NCI-H2196 (cell line): ENCODE measurements around the gene ALPK3.
A peak's percentile ranks its signal among the peaks of the same experiment; 100 is the strongest.
"Not testable (repeated sequence)": the region's sequence is repeated elsewhere in the genome, so short reads cannot be mapped to it uniquely, and the experiment has no call there.

Experiments used
- DNase-seq: peaks from one replicate; lab custom pipeline; 2025; ENCODE audit not compliant: unreplicated experiment; lab: John Stamatoyannopoulos, UW

The ALPK3 gene

DNA sequence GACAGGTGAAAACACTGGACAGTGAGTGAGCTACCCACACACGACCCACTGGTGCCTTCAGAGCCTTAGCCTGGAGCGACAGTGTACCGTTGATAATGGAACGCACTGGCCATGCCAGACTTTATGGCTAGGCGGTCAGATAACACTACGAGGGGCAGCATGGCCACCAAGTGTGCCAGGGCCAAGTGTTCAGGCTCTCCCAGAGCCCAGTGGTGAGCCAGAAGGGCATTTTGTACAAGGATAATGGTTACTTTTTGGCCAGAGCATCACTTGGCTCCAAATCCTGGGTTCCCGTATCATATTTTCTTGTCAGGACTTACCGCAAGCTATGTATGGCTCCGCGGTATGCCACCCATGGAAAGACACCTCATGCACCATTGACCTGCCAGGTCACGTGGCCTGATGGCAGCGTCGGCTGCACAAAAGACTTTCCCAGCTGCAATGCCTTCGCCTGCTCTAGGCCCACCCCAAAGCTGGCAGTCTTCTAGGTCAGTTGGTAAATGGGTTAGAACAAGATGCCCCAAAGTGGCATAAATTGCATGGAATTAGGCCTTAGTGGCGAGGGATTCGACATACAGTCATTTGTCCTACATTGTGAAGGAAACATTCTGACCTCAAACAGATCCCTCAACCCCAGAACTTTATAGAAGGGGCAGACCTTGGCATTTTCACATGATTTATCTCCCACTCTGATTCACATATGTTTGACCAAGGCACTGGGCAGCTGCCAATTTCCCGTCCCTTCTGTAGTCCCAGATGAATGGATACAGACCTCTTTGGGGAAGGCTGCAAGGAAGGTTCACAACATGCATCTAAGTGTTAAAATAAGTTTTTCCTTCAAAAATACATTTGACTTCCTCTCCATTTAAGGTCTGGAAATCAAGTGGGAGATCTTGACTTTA, 55.1 kb downstream of the ALPK3 start:
- DNase-seq, result no peak

DNA sequence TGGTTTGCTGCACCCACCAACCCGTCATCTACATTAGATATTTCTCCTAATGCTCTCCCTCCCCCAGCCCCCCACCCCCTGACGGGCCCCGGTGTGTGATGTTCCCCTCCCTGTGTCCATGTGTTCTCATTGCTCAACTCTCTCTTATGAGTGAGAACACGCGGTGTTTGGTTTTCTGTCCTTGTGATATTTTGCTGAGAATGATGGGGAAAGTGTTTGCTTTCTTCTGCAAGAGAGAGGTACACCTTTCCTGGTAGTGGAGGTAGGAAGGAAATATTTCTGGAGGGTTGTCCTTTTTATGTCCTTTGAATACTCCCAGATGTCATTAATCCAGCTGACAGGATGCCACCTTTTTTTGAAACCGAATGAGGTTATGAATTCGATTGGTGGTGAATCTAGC, 56.8 kb downstream of the ALPK3 start:
- no peak for DNase-seq

DNA sequence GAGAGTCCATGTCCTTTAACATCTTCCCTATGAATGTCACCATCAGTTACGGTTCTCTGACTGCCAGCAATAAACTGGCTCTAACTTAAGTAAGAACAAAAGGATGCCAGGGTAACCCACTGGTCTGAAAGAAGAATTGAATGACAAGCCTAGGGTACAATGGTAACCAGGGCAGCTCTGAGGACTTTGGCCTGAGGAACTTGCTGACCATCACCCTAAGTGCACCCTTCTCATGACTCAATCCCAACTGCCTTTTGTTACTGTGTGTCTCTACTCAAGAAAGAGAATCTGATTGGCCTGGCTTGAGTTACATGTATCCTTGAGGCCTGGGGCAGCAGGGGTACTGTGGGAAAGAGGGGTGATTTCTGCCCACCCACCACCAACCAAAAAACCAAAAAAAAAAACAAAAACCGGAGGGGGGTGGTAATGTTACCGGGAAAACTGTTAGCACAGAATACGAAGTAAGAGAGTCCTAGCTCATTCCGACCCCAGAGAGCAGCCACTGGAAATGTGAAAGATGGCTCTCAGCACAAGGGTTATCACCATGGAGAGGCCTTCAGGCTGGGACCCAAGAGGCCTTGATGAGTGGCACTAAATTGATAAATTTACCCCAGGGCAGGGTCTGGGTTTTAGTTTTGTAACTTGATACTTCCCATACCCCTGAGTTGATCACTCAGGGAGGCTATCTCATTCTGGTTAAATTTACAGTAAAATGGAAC, 58.0 kb downstream of the ALPK3 start:
- DNase-seq, result no peak

DNA sequence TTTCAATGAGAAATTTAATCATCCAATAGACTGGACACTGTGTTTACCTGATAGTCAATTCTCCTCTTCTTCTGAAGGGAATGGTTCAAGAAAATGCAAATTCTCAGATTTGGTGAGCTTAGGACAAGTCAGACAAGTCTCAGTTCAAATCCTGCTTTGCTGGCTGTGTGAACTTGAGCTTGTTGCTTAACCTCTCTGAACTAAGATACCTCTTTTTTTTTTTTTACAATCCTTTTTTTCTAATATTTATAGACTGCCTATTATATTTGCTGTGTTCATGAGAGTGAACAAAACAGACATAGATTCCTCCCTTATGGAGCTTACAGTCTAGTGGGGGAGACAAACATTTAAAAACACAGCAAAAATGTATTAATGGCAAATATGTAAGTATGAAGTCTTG, 59.1 kb downstream of the ALPK3 start:
- DNase-seq, result no peak

DNA sequence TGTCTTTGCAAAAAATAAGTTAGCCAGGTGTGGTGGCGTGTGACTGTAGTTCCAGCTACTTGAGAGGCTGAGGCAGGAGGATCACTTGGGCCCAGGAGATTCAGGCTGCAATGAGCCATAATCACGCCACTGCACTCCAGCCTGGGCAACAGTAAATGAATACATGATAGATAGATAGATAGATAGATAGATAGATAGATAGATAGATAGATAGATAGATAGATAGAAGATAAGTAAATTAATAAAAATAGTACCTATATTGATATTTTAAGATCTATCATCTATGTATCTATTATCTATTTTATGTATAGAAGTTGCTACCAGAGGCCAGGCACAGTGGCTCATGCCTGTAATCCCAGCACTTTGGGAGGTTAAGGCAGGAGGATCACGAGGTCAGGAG, 60.5 kb downstream of the ALPK3 start:
- not testable (repeated sequence) for DNase-seq

DNA sequence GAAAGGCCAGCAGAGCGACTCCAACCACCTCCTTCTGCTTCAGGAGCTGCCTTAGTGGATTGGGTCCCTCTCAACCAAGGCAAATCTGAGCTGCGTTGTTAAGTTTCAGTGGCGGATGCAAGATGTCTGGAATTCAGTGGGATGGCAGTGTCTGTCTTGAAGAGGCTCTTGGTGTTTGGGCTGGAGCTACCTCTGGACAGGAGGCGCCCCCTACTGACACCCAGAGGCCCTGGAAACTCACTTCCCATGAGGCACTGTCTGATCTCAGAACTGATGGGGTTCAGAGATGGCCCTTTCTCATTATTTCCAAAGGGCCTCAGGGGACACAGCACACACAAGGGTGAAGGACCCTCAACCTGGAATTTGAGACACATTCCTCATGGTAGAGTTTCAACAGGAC, 61.3 kb downstream of the ALPK3 start:
- DNase-seq, result peak; percentile 16

DNA sequence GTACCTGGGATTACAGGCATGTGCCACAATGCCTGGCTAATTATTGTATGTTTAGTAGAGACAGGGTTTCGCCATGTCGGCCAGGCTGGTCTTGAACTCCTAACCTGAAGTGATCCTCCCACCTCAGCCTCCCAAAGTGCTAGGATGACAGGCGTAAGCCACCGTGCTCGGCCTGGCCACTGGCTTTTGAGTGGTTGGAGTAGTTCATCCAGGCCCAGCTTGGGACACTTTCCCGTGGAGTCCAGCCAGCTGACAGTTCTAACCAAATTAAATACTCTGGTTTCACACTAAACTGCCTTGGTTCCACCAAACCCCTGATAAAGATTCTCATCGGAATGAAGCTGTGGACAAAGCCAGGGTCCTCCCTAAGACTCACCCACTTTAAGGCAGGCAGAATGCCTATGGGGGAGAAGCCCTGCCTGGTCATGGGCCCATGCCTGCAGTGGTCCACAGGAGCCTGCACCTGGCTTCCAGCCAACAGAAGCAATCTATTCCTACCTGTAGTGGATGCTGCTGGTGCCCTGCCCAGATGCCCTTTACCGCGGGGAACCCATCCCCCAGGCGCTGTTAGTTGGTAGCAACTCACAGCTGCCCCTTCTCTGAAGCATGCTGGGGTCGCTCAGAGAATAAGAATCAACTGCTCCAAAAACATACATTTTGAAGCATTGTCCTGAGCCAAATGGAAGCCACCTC, 62.1 kb downstream of the ALPK3 start:
- DNase-seq, result no peak

DNA sequence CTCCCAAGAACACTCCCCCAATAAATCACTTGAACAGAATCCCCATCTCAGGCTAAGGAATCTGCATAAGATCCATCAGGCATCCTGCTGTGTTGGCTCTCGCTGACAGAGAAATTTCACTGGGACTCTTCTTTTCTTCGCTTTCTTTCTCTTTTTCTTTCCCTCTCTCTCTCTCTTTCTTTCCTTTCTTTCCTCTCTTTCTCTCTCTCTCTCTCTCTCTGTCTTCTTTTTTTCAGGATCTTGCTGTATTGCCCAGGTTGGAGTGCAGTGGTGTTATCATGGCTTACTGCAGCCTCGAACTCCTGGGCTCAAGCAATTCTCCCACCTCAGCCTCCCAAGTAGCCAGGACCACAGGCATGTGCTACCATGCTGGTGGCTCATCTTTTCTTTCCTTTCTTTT, 62.9 kb downstream of the ALPK3 start:
- no peak for DNase-seq

DNA sequence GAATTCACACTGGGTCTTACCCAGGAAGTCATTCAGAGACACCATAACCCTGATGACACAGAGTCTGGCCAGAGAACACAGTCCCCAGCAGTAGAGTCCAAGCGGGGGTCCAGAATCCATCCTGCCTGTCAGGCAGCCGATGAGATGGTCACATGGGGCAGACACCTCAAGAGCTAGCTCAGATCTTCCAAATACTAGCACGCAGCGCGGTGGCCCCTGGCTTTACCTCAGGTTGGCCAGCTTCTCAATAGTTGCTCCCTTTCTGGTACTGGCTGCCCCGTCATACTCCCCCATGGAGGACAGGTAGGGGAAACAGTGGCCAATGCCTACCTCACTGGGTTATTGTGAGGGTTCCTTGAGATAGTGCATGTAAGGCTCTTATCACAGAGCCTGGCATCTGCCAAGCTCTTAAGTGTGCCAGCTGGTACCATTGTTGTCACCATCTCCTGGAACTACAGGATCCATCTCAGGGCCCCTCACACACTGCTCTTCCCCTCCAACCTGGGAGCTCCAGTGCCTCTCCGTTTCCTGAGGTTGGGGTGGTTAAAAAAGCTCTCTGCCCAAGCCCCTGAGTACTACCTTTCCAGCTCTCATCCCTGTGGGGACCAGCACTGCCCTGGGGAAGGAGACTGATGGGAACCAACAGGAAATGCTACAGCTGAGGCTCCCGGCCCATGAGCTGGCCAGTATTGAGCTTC, 63.8 kb downstream of the ALPK3 start:
- no peak for DNase-seq

DNA sequence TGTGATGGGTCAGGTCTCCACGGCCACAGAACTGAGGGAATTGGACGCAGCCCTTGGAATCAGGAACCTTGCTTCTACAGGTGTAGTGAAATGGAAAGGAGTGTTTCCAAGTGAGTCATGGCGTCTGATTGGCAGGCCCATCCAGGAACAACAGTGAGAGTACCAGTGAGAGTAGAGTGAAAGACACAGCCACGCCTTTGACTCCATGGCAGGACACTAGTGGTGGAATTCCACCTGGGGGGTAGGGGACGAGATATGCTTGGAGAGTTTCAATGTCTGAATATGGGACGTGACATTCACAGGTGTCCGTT, 64.3 kb downstream of the ALPK3 start:
- no peak for DNase-seq

DNA sequence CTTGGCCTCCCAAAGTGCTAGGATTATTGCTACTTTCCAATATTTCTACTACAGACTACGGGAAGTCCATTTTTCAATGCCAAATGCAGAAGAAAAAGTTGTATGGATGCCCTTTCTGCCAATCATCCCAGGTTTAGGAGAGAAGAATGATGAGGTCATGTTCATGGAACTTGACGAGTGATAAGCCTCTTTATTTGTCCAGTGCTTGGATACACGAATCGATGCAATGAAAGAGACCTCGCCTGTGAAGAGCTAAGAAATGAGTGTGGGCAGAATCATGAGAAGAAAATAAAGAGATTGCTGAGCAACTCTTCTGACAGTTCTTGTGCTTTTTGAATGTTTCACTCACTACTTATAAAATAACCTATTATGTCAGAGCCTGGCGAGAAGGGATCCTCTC, 66.3 kb downstream of the ALPK3 start:
- no peak for DNase-seq

DNA sequence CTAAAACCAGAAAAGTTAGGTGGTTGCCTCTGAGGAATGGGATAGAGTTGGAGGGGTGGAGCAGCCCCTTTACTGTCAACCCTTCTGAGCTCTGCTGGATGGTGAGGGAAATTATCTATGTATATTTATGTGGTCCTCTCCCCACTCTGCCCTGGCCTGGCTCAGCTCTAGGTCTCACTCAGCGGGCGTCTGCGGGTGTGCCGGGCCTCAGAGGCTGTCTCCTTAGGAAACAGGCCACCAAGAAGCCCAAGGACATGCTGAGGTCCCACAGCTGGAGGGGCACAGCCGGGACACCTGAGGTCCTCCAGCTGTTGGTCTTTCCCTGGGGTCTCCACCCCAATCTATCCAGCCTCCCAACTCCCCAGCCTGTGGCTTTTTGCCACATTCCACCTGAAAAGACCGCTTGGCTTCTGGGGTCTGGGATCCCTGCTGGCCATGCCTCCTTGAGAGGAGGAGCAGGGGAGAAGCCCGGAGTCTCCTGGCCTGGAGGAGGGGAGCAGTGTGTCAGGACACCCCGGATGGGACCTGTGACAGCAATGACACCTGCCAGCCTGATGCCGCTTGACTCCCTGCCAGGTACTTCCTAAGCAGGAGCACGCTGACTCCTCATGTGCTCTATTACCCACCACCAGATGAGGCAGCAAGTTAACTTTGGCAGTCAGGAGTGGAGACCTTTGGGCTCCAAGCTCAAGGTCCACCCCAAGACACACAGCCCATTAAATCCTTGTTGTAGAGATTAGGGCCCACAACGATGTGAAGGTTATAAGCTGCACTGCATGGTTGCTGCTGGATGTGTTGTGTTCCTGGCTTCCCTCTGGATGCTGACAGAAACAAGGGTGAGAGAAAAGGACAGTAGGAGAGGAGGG, 67.0 kb downstream of the ALPK3 start, which contains the start of gene SLC28A1:
Gene SLC28A1 (plus strand): TSS at position 747 of the 866 bp plus-strand sequence. CDS start 3,099 bp downstream, outside the sequence.
- no peak for DNase-seq

DNA sequence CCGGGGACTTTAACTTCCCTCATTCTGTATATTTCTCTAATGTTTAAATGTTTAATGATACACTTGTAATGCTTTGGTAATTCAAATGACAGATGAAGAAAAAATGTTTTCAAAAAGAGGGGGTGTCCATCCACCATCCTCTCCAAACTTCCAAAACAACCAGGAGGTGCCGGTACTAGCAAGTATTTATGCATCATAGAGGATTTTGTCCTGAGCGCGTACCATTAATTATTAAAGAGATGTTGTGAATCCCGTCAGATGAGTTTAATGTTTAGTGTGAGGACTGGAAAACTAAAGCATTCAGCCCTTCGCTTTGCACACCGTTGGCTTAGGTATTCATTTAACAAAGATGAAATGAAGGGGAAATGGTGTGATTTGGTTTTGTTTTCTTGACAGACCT, 68.6 kb downstream of the ALPK3 start:
- DNase-seq, result no peak

DNA sequence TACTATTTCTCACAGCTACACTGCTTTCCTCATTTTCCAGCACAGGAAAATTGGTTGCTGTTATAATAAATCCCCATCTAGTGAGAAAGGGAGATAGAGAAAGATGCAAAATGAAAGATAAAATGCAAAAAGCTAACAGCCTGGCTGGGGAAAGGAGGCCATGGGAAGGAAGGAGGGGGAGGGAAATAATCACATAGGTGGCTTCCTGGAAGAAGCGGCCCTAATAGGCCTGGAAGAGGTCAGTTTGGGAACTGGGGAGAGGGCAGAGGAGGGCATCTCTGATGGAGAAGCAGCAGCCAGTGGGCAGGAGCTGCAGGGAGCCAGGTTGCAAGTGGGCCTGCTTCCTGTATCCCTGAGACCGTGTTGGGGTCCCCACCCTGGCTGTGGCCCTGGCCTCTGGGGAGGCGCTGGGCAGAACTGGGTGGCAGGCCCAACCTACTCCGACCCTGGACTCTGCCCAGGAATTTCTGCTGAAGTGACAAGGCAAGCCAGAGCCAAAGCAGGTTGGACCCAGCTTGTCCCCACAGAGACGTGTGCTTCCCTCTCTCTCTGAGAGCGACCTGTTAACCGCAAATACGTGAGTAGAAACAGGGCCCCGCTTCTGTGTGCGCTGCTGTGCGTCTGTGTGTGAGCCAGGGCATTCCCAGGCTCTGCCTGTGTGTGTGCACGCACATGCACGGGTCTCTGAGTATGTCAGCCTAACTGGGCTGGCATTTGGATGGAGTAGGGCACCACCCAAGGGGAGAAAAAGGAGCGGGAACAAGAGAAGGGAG, 69.2 kb downstream of the ALPK3 start:
- no peak for DNase-seq

DNA sequence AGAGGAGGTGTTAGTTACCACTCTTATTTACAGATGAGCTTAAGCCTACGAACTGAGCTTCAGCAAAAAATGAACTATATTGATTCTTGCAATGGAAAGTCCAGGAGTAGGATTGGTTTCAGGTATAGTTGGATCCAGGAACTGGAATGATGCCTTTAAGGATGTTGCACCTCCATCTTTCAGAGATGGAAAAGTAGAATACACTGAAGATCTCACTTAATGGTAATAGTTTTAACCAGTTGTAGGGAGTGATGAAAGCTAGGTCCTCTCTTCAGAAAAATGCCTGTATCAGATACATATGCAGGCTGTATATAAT, 69.8 kb downstream of the ALPK3 start:
- no peak for DNase-seq

DNA sequence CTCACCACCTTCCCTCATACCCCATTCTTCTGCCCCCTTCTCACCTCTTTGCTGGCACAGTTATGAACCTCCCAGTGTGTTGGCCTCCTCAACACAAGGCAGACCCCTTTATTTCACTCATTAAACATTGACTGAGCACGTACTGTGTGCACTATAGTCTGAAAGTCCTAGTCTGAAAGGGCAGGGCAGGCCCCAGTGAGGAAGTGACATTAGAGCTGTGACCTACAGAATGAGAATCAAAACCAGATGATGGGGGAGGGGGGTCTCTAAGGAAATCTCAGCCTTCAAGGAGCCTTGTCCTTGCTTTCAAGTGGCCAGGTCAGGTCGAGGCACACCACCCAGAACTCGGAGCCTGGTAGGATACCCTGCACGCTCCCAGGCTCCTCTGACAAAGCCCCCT, 70.8 kb downstream of the ALPK3 start:
- no peak for DNase-seq

DNA sequence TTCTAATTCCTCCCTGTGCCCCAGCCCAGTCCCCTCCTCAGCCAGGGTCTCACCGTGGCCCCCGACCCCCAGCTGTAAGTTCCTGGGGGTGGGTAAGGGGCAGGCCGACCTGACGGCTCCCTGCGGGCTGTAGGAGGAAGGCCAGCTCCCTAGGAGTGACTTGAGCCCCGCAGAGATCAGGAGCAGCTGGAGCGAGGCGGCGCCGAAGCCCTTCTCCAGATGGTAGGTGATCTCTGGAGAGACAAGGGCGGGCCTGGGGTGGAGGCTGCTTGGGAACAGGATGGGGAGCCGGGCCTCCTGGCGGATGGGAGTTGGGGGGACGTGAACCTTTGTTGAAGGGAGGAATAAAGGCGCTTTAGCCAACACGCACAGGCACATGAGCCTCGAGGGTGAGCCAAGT, 71.5 kb downstream of the ALPK3 start:
- DNase-seq, result no peak

DNA sequence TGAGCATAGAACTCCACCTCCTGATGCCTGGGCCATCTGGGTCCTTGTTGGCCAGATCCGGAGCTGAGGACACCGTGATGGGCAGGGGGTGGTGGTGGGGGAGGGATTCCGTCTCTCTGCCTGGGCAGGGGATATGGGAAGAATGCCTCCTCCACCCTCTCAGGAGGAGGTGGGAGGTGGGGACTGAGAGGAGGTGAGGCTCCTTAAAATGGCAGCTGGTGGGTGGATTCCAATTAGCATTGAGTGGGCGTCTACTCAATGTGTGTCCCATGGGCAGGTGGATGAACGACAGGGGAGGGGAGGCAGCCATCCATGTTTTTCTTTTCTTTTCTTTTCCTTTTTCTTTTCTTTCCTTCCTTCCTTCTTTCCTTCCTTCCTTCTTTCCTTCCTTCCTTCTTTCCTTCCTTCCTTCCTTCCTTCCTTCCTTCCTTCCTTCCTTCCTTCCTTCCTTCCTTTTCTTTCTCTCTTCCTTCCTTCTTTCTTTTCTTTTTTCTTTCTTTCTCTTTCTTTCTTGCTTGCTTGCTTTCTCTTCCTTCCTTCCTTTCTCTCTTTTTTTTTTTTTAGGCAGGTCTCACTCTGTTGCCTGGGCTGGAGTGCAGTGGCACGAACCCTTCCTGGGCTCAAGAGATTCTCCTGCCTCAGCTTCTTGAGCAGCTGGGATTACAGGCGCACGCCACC, 72.3 kb downstream of the ALPK3 start:
- no peak for DNase-seq

DNA sequence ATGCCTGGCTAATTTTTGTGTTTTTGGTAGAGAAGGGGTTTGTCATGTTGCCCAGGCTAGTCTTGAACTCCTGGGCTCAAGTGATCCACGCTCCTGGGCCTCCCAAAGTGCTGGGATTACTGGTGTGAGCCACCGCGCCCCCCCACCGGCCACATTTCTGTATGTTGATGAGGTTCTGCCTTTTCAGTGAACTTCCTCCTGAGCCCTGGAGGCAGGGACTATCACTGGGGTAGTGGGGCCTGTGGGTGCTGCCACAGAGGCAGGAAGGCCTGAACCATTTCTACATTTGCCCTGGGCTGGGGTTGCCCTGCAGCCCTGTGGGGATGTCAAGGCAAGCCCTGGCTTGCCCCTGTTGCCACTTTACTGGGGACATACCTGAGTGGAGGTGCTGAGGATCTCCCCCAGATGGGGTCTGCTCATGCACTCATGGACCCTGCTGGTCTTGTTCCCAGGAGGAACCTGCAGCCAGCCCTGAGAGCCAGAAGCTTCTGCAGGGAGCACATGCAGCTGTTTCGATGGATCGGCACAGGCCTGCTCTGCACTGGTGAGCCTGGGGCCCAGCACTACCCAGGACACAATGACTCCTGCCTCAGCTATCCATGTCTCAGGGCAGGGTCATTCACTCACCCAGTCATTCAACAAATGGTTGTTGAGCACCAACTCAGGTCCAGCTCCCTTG, 73.0 kb downstream of the ALPK3 start:
- no peak for DNase-seq
